Parathyroid adenoma (tissue), 2 donors: ENCODE results near the gene ZNF500.
"Not testable (repeated sequence)": the region's sequence is repeated elsewhere in the genome, so short reads cannot be mapped to it uniquely, and the experiment has no call there.

ENCODE experiments used
- H2AFZ ChIP-seq: fragments of 300-600 bp; sonication (generic); one replicate; pipeline ENCODE4 v1.7.0; 2017; ENCODE audit warnings: antibody characterized with exemption, mild to moderate bottlenecking
- H3K27ac ChIP-seq: fragments of 300-600 bp; sonication (generic); one replicate; pipeline ENCODE4 v1.7.0; 2017
- H3K27me3 ChIP-seq: fragments of 300-600 bp; sonication (generic); one replicate; pipeline ENCODE4 v1.7.0; 2017; ENCODE audit warnings: low read length; ENCODE audit not compliant: control insufficient read depth, insufficient read depth
- H3K36me3 ChIP-seq: fragments of 300-600 bp; sonication (generic); one replicate; pipeline ENCODE4 v1.7.0; 2017; ENCODE audit warnings: low read length; ENCODE audit not compliant: control insufficient read depth, insufficient read depth
- H3K4me1 ChIP-seq: fragments of 300-600 bp; sonication (generic); one replicate; pipeline ENCODE4 v1.7.0; 2017; ENCODE audit warnings: control low read depth
- H3K4me2 ChIP-seq: fragments of 300-600 bp; sonication (generic); one replicate; pipeline ENCODE4 v1.7.0; 2017; ENCODE audit warnings: low read length
- H3K4me3 ChIP-seq: fragments of 300-600 bp; sonication (generic); one replicate; pipeline ENCODE4 v1.7.0; 2017; ENCODE audit warnings: low read depth, low read length
- H3K79me2 ChIP-seq: fragments of 300-600 bp; sonication (generic); one replicate; pipeline ENCODE4 v1.7.0; 2017; ENCODE audit warnings: control low read depth
- H3K9ac ChIP-seq: fragments of 300-600 bp; sonication (generic); one replicate; pipeline ENCODE4 v1.7.0; 2017; ENCODE audit warnings: mild to moderate bottlenecking
- H3K9me3 ChIP-seq: fragments of 300-600 bp; sonication (generic); one replicate; pipeline ENCODE4 v1.7.0; 2017; ENCODE audit warnings: low read length; ENCODE audit not compliant: control insufficient read depth
- CTCF ChIP-seq: fragments of 300-600 bp; sonication (generic); IDR thresholded peaks from one replicate; pipeline ENCODE4 v1.7.0; 2017; ENCODE audit warnings: antibody characterized with exemption, mild to moderate bottlenecking
- donor health status: primary hyperparathyroidism.

Gene ZNF500

GRCh38 chr16:4787068-4787467 is 20.1 kb upstream of the ZNF500 start:
- H3K36me3 ChIP-seq = no peaks in the 10 kb centered on the region

GRCh38 chr16:4785758-4786433 is 18.9 kb upstream of the ZNF500 start:
- Histone ChIP-seq H2AFZ (no peak overlapping the region), H3K9me3 (no peaks in the 10 kb centered on the region), H3K4me3 (no peak overlapping the region), H3K4me1 (no peaks in the 10 kb centered on the region), H3K79me2 (no peaks in the 10 kb centered on the region), H3K4me2 (no peak overlapping the region), H3K27ac (no peak overlapping the region), H3K27me3 (no peaks in the 10 kb centered on the region), H3K36me3 (no peaks in the 10 kb centered on the region), H3K9ac (no peak overlapping the region)
- no peak for TF ChIP-seq CTCF

More at GRCh38 chr16:4787068-4787467, 20.1 kb upstream of the ZNF500 start:
- H3K4me1 ChIP-seq = no peaks in the 10 kb centered on the region
- H3K9ac ChIP-seq = no peak overlapping the region
- no peak overlapping the region for H3K27ac ChIP-seq
- no peaks in the 10 kb centered on the region for H3K79me2 ChIP-seq
- H2AFZ ChIP-seq = no peak overlapping the region
- H3K4me2 ChIP-seq = no peak overlapping the region
- no peak for TF ChIP-seq CTCF
- H3K27me3 ChIP-seq = no peaks in the 10 kb centered on the region
- no peaks in the 10 kb centered on the region for H3K9me3 ChIP-seq
- no peak overlapping the region for H3K4me3 ChIP-seq

- not testable (repeated sequence) for H3K36me3 ChIP-seq, H3K27me3 ChIP-seq, H3K9me3 ChIP-seq, H3K9ac ChIP-seq, H3K27ac ChIP-seq, H3K79me2 ChIP-seq, H2AFZ ChIP-seq, H3K4me2 ChIP-seq, H3K4me3 ChIP-seq, H3K4me1 ChIP-seq
These were observed 17.6 kb upstream of the ZNF500 start for GRCh38 chr16:4784444-4784987.

GRCh38 chr16:4783951-4784336 is 17.0 kb upstream of the ZNF500 start:
- no peak for TF ChIP-seq CTCF
- no peak overlapping the region for H3K27ac ChIP-seq
- no peak overlapping the region for H2AFZ ChIP-seq
- no peaks in the 10 kb centered on the region for H3K9me3 ChIP-seq
- H3K4me2 ChIP-seq = no peak overlapping the region
- H3K4me3 ChIP-seq = no peak overlapping the region
- H3K4me1 ChIP-seq = no peaks in the 10 kb centered on the region
- no peak overlapping the region for H3K9ac ChIP-seq
- H3K36me3 ChIP-seq = no peaks in the 10 kb centered on the region
- H3K27me3 ChIP-seq = no peaks in the 10 kb centered on the region
- H3K79me2 ChIP-seq = no peaks in the 10 kb centered on the region

GRCh38 chr16:4783251-4783950 is 16.4 kb upstream of the ZNF500 start:
- H3K4me2 ChIP-seq = no peak overlapping the region
- no peaks in the 10 kb centered on the region for H3K36me3 ChIP-seq
- no peak overlapping the region for H3K4me3 ChIP-seq
- H3K27ac ChIP-seq = no peak overlapping the region
- TF ChIP-seq CTCF = no peak
- no peaks in the 10 kb centered on the region for H3K79me2 ChIP-seq
- no peaks in the 10 kb centered on the region for H3K27me3 ChIP-seq
- no peak overlapping the region for H3K9ac ChIP-seq
- H2AFZ ChIP-seq = no peak overlapping the region
- H3K4me1 ChIP-seq = no peaks in the 10 kb centered on the region
- no peaks in the 10 kb centered on the region for H3K9me3 ChIP-seq
